ENCODE data around the gene PICK1.

The PICK1 gene

GRCh38 chr22:38069372-38070249 is 12.4 kb downstream of the PICK1 start:
- H3K4me3 ChIP-seq (ENCODE audit: low read depth, low read length) = no peak overlapping the region
- ChIA-PET POLR2A (no interaction called here), CTCF (interaction anchor here (0.6 to 2.5 kb wide), 8 partner anchors 10 to 415 kb away, joined by 3 to 11 read pairs (median 3); partner anchors contain the start of gene PICK1)
- peaks cover 10 to 93% of the 10 kb centered on the region in 2 experiments for H3K36me3 ChIP-seq (ENCODE audit: control insufficient read depth in 2 of 2, insufficient read depth in 1 of 2, low read length in 2 of 2)
- TF ChIP-seq ZNF544 (tag by site-specific recombination; IDR thresholded peaks at IDR 0.05) = no peak
- TF ChIP-seq ZNF324 (tag by site-specific recombination; IDR thresholded peaks at IDR 0.05) = no peak
- TF ChIP-seq CTCF (tag by site-specific recombination; IDR thresholded peaks at IDR 0.05) = peak; percentile 46; the same call in 1 of the 2 replicates
- TF ChIP-seq ZFP3 (tag by site-specific recombination; IDR thresholded peaks at IDR 0.05; ENCODE audit: low read depth) = no peak
- TF ChIP-seq ZBTB11 (tag by site-specific recombination; conservative IDR thresholded peaks at IDR 0.05; ENCODE audit: low read depth) = no peak
- no peak for TF ChIP-seq ZNF707 (tag by site-specific recombination; IDR thresholded peaks at IDR 0.05)
- TF ChIP-seq ZNF274 (IDR thresholded peaks at IDR 0.05; ENCODE audit: low read length) = no peak
- TF ChIP-seq ZNF274 (tag by site-specific recombination; IDR thresholded peaks at IDR 0.05; ENCODE audit: borderline replicate concordance) = no peak
- TF ChIP-seq ZNF501 (tag by site-specific recombination; IDR thresholded peaks at IDR 0.05) = no peak
- TF ChIP-seq PRDM6 (tag by site-specific recombination; IDR thresholded peaks at IDR 0.05) = no peak
- TF ChIP-seq RBAK (tag by site-specific recombination; IDR thresholded peaks at IDR 0.05) = no peak
- no peak for TF ChIP-seq ZBTB48 (tag by site-specific recombination; IDR thresholded peaks at IDR 0.05)
- TF ChIP-seq ZNF211 (tag by site-specific recombination; IDR thresholded peaks at IDR 0.05; ENCODE audit: low read depth) = no peak
- 0 out of 2 replicates have a peak, but pooled peaks have one; percentile 29 for TF ChIP-seq ZNF2 (tag by site-specific recombination; IDR thresholded peaks at IDR 0.05)
- TF ChIP-seq SCRT1 (tag by site-specific recombination; IDR thresholded peaks at IDR 0.05; ENCODE audit: borderline replicate concordance) = 0 out of 2 replicates have a peak, but pooled peaks have one; percentile 29
- TF ChIP-seq SCRT2 (tag by site-specific recombination; IDR thresholded peaks at IDR 0.05) = peak; percentile 70
- TF ChIP-seq ZNF660 (tag by site-specific recombination; IDR thresholded peaks at IDR 0.05) = no peak
- no peak for TF ChIP-seq KLF8 (tag by site-specific recombination; IDR thresholded peaks at IDR 0.05)
- no peak for TF ChIP-seq ZNF600 (tag by site-specific recombination; IDR thresholded peaks at IDR 0.05)
- TF ChIP-seq ZIC2 (tag by site-specific recombination; IDR thresholded peaks at IDR 0.05) = no peak
- no peak for TF ChIP-seq ZBTB10 (tag by site-specific recombination; IDR thresholded peaks at IDR 0.05)
- TF ChIP-seq ZNF416 (tag by site-specific recombination; IDR thresholded peaks at IDR 0.05) = no peak
- no peak for TF ChIP-seq ZNF302 (tag by site-specific recombination; IDR thresholded peaks at IDR 0.05; ENCODE audit: low read depth)
- no peak for TF ChIP-seq ZNF266 (tag by site-specific recombination; IDR thresholded peaks at IDR 0.05; ENCODE audit: low read depth)
- no peak for TF ChIP-seq TRIM28 (IDR thresholded peaks at IDR 0.05; ENCODE audit: borderline replicate concordance, low read length)
- TF ChIP-seq ZNF654 (tag by site-specific recombination; IDR thresholded peaks at IDR 0.05; ENCODE audit: low read depth) = peak; percentile 25
- no peak for TF ChIP-seq ZNF19 (tag by site-specific recombination; IDR thresholded peaks at IDR 0.05; ENCODE audit: low read depth)
- no peak for TF ChIP-seq ZNF624 (tag by site-specific recombination; IDR thresholded peaks at IDR 0.05)
- no peak for TF ChIP-seq ZNF776 (tag by site-specific recombination; IDR thresholded peaks at IDR 0.05; ENCODE audit: borderline replicate concordance)
- H3K27ac ChIP-seq (ENCODE audit: extremely low read depth, low read depth, low read length) = no peak overlapping the region
- no peaks in the 10 kb centered on the region for H3K4me1 ChIP-seq (ENCODE audit: control insufficient read depth, insufficient read depth, low read length)
- no peaks in the 10 kb centered on the region for H3K9me3 ChIP-seq (ENCODE audit: control insufficient read depth, insufficient read depth, low read depth, low read length)
